ENCODE measurements around the gene RAB5B.
A peak's percentile ranks its signal among the peaks of the same experiment; 100 is the strongest.

Gene RAB5B

DNA sequence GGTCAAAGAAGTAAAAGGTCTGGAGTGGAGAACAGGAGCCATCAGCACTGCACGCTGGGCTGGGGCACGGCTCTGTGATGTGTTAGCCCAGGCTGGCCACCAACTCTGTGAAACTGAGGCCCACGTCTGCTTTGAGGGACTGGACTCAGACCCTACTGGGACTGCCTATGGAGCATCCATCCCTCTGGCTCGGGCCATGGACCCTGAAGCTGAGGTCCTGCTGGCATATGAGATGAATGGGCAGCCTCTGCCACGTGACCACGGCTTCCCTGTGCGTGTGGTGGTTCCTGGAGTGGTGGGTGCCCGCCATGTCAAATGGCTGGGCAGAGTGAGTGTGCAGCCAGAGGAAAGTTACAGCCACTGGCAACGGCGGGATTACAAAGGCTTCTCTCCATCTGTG is 30.3 kb downstream of the RAB5B start:
- Histone ChIP-seq H3K27me3 (ENCODE audit: low read depth, low read length) (no peaks in the 10 kb centered on the region), H3K9me3 (ENCODE audit: control insufficient read depth in 1 of 2, low read length in 2 of 2) (no peaks in the 10 kb centered on the region), H3K4me1 (ENCODE audit: control insufficient read depth in 1 of 2, insufficient read depth in 2 of 2, low read length in 2 of 2) (peaks cover 5 to 7% of the 10 kb centered on the region in 2 donors), H3K27ac (ENCODE audit: low read length) (no peak overlapping the region), H3K36me3 (ENCODE audit: control insufficient read depth in 1 of 2, insufficient read depth in 2 of 2, low read length in 2 of 2) (peaks cover 22 to 28% of the 10 kb centered on the region in 2 donors), H3K4me3 (ENCODE audit: low read depth in 1 of 2, low read length in 2 of 2) (no peak overlapping the region)

DNA sequence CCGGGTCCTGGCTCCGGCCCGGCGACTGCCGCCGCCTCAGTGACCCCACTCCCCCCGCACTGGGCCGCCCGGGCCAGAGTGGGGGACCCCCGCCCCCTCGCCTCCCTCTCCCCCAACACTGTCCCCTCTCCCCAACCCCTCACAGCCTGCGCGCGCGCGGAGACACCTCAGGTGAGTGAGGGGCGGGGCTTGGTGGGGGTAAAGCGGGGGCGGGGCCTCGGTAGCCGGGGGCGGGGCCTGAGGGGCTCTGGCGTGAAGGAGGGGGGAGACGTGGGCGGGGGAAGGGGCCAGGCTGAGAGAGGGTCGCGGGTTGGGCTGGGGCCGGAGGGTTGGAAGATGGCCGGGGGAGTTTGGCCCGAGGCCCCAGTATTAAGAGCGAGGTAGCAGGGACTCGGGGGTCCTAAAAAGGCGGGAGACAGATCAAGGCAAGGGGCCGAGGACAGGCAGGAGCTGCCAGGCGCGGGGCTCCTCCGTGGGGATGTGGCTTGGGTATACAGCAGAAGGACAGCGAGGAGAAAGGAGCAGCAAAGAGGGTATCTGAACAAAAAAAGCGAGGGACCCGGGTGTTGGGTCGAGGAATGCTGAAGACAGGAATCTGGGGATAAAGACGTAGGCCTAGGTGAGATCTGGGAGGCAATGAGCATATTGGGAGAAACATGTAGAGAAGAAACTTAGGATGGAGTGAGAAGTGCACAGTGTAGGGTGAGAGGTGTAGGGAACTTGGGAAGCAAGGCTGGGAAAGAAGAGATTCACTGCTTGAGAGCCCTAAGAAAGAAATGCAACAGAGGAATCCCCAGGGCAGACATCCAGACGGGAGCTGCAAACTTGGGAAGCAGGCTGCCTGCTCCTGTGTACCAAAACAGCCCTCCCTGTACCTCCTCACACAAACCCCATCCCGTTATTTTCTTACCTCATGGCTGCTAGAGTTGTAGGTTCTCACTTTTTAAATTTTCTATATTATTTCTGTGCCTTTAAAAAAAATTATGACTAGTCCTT is 34.0 kb downstream of the RAB5B start:
- peaks cover 5 to 7% of the 10 kb centered on the region in 2 donors for H3K4me1 ChIP-seq (ENCODE audit: control insufficient read depth in 1 of 2, insufficient read depth in 2 of 2, low read length in 2 of 2)
- H3K27ac ChIP-seq (ENCODE audit: low read length) = peak overlapping the region; percentile 72

DNA sequence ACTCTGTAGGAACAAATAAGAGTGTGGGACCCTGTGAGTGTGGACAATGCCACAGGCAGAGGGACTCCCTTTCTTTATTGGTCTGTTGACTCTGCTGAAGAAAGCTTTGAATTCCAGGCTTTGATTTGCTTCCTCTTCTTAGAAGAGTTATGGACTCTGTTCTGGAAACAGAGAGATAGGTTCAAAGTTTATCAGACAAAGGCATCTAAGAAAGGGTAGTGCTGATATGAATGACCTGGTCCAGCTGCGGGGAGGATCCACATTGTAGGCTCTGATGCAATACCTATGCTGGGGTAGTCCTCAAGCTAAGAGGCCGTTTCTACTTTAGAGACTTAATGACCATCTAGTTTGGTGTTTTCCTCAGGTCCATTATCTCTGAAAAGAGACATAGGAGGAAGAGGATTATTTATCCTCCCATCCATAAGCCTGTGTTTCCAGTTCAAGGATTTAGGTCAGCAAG is 36.3 kb downstream of the RAB5B start:
- Histone ChIP-seq H3K36me3 (ENCODE audit: control insufficient read depth in 1 of 2, insufficient read depth in 2 of 2, low read length in 2 of 2) (peaks cover 0 to 5% of the 10 kb centered on the region in 2 donors), H3K4me3 (ENCODE audit: low read depth in 1 of 2, low read length in 2 of 2) (no peak overlapping the region), H3K4me1 (ENCODE audit: control insufficient read depth in 1 of 2, insufficient read depth in 2 of 2, low read length in 2 of 2) (peaks cover 5 to 7% of the 10 kb centered on the region in 2 donors), H3K27me3 (ENCODE audit: low read depth, low read length) (no peaks in the 10 kb centered on the region), H3K27ac (ENCODE audit: low read length) (no peak overlapping the region), H3K9me3 (ENCODE audit: control insufficient read depth in 1 of 2, low read length in 2 of 2) (no peaks in the 10 kb centered on the region)

More for the DNA sequence above, 34.0 kb downstream of the RAB5B start:
- no peaks in the 10 kb centered on the region for H3K9me3 ChIP-seq (ENCODE audit: control insufficient read depth in 1 of 2, low read length in 2 of 2)
- H3K4me3 ChIP-seq (ENCODE audit: low read depth in 1 of 2, low read length in 2 of 2) = peak overlapping the region; percentile 73 to 82
- peaks cover 14 to 18% of the 10 kb centered on the region in 2 donors for H3K36me3 ChIP-seq (ENCODE audit: control insufficient read depth in 1 of 2, insufficient read depth in 2 of 2, low read length in 2 of 2)
- H3K27me3 ChIP-seq (ENCODE audit: low read depth, low read length) = no peaks in the 10 kb centered on the region

DNA sequence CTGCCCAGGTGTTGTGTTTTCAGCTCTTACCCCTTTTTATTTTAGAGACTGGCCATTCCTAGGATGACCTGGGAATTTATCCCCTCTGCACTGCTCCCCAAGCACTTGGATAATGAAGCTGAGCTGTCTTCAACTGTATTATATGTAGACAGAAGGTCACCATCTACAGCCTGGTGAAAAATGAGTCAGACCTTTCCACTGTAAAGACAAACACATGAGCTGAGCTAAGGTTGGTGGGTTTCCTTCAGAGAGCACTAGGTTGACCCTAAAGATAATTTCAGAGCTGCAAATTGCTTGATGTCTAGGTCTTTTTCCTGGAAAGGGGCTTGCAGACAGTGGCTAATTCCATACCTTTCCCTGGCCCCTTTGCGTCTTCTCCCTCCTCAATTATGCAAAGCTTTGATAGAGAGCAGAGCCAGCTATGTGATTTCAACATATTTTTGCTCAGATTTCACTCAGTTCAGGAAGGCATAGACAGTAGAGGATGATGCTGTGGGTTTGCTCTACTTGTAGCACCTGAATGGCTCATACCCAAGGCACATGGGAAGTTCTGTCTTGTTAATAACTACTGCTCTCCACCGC is 37.7 kb downstream of the RAB5B start:
- Histone ChIP-seq H3K27me3 (ENCODE audit: low read depth, low read length) (no peaks in the 10 kb centered on the region), H3K36me3 (ENCODE audit: control insufficient read depth in 1 of 2, insufficient read depth in 2 of 2, low read length in 2 of 2) (peaks cover 0 to 5% of the 10 kb centered on the region in 2 donors), H3K4me1 (ENCODE audit: control insufficient read depth in 1 of 2, insufficient read depth in 2 of 2, low read length in 2 of 2) (peaks cover 5 to 7% of the 10 kb centered on the region in 2 donors), H3K27ac (ENCODE audit: low read length) (no peak overlapping the region), H3K9me3 (ENCODE audit: control insufficient read depth in 1 of 2, low read length in 2 of 2) (no peaks in the 10 kb centered on the region), H3K4me3 (ENCODE audit: low read depth in 1 of 2, low read length in 2 of 2) (no peak overlapping the region)

DNA sequence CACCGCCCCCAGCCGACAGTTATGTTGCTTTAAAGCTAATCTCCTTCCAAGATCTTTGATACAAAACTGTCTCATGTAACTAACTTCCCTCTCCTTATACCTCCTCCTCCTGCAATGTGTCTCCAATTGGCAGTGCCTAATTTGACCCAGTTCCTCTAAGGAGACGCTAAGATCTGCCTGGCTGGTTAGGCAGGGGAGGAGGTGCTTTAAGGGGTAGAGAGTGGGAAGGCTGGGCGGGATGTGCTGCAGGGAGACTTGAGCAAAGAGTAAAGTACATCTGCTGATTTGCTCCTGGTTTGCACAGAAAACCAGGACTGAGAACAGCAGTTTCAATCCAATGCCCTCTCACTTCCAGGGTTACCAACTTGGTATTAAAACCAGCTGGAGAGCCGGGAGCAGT is 39.6 kb downstream of the RAB5B start:
- no peak overlapping the region for H3K27ac ChIP-seq (ENCODE audit: low read length)
- peaks cover 0 to 5% of the 10 kb centered on the region in 2 donors for H3K36me3 ChIP-seq (ENCODE audit: control insufficient read depth in 1 of 2, insufficient read depth in 2 of 2, low read length in 2 of 2)

DNA sequence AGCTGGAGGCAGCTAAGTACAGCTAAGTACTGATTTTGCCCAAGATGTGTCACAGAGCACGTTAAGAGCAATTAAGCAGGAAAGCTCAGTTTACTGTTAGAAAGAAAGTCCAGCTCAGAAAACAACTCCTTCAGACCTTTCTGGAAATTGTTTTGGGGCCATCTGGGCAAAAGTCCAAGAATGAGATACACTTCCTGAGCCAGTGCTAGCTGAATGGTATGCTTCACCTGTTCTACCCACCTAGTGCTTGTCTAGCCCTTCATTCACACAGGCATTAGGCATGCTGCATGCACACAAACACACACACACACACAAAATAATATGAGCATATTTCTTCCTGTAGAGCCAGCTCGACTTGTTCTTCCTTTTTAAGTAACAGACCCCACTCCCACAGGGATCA is 40.3 kb downstream of the RAB5B start:
- Histone ChIP-seq H3K36me3 (ENCODE audit: control insufficient read depth in 1 of 2, insufficient read depth in 2 of 2, low read length in 2 of 2) (peaks cover 0 to 5% of the 10 kb centered on the region in 2 donors), H3K9me3 (ENCODE audit: control insufficient read depth in 1 of 2, low read length in 2 of 2) (no peaks in the 10 kb centered on the region), H3K4me1 (ENCODE audit: control insufficient read depth in 1 of 2, insufficient read depth in 2 of 2, low read length in 2 of 2) (no peaks in the 10 kb centered on the region), H3K4me3 (ENCODE audit: low read depth in 1 of 2, low read length in 2 of 2) (no peak overlapping the region), H3K27me3 (ENCODE audit: low read depth, low read length) (no peaks in the 10 kb centered on the region), H3K27ac (ENCODE audit: low read length) (no peak overlapping the region)

More for the DNA sequence above, 39.6 kb downstream of the RAB5B start:
- Histone ChIP-seq H3K4me1 (ENCODE audit: control insufficient read depth in 1 of 2, insufficient read depth in 2 of 2, low read length in 2 of 2) (peaks cover 0 to under 1% of the 10 kb centered on the region in 2 donors), H3K27me3 (ENCODE audit: low read depth, low read length) (no peaks in the 10 kb centered on the region), H3K4me3 (ENCODE audit: low read depth in 1 of 2, low read length in 2 of 2) (no peak overlapping the region), H3K9me3 (ENCODE audit: control insufficient read depth in 1 of 2, low read length in 2 of 2) (no peaks in the 10 kb centered on the region)

DNA sequence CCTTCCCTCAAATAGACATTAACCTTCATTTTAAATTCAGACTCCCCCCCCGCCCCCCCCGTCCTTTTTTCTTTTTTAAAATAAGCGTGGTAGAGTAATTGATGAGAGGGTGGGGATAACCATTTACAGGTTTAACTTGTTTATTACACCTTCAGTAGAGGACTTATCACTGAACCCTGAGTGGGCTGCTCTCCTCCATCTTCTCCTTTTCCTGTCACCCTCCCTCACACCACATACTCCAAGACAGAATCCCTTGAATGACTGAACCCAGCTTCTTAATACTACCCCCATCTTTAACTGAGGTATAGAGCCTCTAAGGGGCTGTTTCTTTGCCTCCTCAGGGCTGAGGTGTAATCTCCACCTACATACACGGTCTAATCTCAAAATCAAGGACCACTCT is 43.3 kb downstream of the RAB5B start:
- peaks cover 2 to 22% of the 10 kb centered on the region in 2 donors for H3K4me1 ChIP-seq (ENCODE audit: control insufficient read depth in 1 of 2, insufficient read depth in 2 of 2, low read length in 2 of 2)
- no peak overlapping the region for H3K27ac ChIP-seq (ENCODE audit: low read length)
- H3K27me3 ChIP-seq (ENCODE audit: low read depth, low read length) = no peaks in the 10 kb centered on the region
- no peak overlapping the region for H3K4me3 ChIP-seq (ENCODE audit: low read depth in 1 of 2, low read length in 2 of 2)
- H3K36me3 ChIP-seq (ENCODE audit: control insufficient read depth in 1 of 2, insufficient read depth in 2 of 2, low read length in 2 of 2) = peaks cover 0 to 5% of the 10 kb centered on the region in 2 donors
- H3K9me3 ChIP-seq (ENCODE audit: control insufficient read depth in 1 of 2, low read length in 2 of 2) = no peaks in the 10 kb centered on the region

DNA sequence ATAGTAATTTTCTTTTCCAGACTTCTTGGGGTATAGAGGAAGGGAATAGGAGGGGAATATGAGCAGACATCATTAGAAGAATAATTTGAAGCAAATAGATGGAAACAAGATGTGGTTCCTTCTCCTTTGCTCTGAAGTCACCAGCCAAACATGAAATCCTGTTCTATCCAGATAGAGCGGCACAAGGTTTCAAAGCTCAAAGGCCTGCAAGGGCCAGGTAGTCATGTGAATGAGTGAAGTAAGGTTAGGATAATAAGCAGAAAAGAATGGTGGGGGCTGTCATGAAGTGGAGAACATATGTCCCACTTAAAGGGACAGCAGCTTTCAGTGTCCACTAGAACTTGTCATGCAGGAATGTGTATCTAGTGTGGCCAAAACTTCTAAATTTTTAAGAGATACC is 44.5 kb downstream of the RAB5B start:
- H3K9me3 ChIP-seq (ENCODE audit: control insufficient read depth in 1 of 2, low read length in 2 of 2) = no peaks in the 10 kb centered on the region
- H3K27ac ChIP-seq (ENCODE audit: low read length) = no peak overlapping the region
- peaks cover 4 to 23% of the 10 kb centered on the region in 2 donors for H3K4me1 ChIP-seq (ENCODE audit: control insufficient read depth in 1 of 2, insufficient read depth in 2 of 2, low read length in 2 of 2)

DNA sequence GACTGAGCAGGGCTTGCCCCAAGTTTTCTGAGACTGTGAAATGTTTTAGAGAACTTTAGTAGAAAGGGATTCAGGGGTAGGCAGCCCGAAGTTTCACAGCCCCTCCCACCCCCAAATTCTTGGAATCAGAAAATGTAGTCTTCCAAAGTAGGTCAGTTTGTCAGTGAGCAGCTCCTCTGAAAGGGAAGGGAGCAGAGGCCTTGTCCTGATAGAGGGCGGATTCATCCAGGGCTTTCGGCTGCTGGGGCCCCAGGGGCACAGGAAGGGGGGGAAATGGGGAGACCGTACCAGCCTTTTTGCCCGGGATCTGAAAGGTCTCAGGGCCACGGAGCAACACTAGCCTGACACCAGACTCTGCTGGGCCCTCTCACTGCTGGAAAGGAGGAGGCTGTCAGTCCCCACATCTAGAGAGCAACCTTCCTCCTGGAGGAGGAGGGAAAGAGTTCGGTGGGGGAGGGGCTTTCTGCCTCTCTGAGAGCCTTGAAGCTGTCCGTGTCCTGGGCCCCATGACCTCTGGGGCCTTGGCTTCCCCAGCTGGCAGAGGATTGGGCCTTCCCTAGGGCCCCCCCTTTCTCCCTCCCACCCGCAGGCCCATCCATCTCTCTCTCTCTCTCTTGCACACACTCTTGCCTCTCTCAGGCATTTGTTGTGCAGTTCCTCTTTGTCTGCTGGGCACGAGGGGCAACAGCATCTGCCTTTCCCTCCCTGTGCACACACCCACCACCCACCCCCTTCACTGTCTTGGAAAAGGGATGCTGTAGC is 46.7 kb downstream of the RAB5B start, which contains the start of gene IKZF4:
Gene IKZF4 (plus strand): TSS at position 621 of the 762 bp plus-strand sequence. CDS start 451 bp downstream, outside the sequence.
- H3K27ac ChIP-seq (ENCODE audit: low read length) = peak within 1 kb of the TSS; percentile 47
- peak within 1 kb of the TSS; percentile 48 to 55 for H3K4me3 ChIP-seq (ENCODE audit: low read depth in 1 of 2, low read length in 2 of 2)
- H3K9me3 ChIP-seq (ENCODE audit: control insufficient read depth in 1 of 2, low read length in 2 of 2) = no peaks in the 10 kb centered on the region
- peaks cover 4 to 23% of the 10 kb centered on the region in 2 donors for H3K4me1 ChIP-seq (ENCODE audit: control insufficient read depth in 1 of 2, insufficient read depth in 2 of 2, low read length in 2 of 2)
- peaks cover 8% of the 10 kb centered on the region in 2 donors for H3K36me3 ChIP-seq (ENCODE audit: control insufficient read depth in 1 of 2, insufficient read depth in 2 of 2, low read length in 2 of 2)
- H3K27me3 ChIP-seq (ENCODE audit: low read depth, low read length) = no peaks in the 10 kb centered on the region

More for the DNA sequence above, 44.5 kb downstream of the RAB5B start:
- peaks cover 0 to 5% of the 10 kb centered on the region in 2 donors for H3K36me3 ChIP-seq (ENCODE audit: control insufficient read depth in 1 of 2, insufficient read depth in 2 of 2, low read length in 2 of 2)
- H3K27me3 ChIP-seq (ENCODE audit: low read depth, low read length) = no peaks in the 10 kb centered on the region
- H3K4me3 ChIP-seq (ENCODE audit: low read depth in 1 of 2, low read length in 2 of 2) = no peak overlapping the region

DNA sequence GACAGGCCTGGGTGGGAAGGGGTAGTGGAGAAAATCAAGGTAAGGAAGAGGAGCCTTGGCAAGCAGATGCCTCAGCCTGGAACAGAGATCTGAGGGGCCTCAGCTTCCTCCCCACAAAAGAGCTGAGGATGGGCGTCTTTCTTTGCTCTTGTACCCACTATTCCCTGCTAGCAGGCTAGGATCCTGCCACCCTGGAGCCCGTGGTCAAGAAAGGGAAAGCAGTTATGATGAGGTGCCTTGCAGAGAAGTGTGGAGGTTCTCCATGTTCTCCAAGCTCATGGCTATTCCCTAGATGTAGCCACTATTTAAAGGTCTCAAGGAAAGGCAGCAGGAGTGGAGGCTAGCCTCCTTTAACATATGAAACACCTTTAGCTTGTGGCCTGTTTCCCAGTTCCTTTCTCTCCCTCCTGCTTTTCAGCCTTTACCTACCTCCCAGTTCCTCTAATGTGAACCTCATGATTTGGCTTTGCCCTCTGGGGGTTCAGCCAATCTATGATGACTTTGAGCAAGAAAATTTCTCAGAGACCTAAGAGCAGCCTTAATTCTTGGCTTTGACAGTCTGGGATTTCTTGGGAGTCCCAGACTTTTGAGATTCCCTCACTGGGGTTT is 48.1 kb downstream of the RAB5B start:
- peaks cover 13 to 16% of the 10 kb centered on the region in 2 donors for H3K36me3 ChIP-seq (ENCODE audit: control insufficient read depth in 1 of 2, insufficient read depth in 2 of 2, low read length in 2 of 2)
- peaks cover 4 to 23% of the 10 kb centered on the region in 2 donors for H3K4me1 ChIP-seq (ENCODE audit: control insufficient read depth in 1 of 2, insufficient read depth in 2 of 2, low read length in 2 of 2)
- no peaks in the 10 kb centered on the region for H3K9me3 ChIP-seq (ENCODE audit: control insufficient read depth in 1 of 2, low read length in 2 of 2)
- H3K4me3 ChIP-seq (ENCODE audit: low read depth in 1 of 2, low read length in 2 of 2) = peak overlapping the region; percentile 48 to 55
- no peaks in the 10 kb centered on the region for H3K27me3 ChIP-seq (ENCODE audit: low read depth, low read length)
- peak overlapping the region; percentile 47 for H3K27ac ChIP-seq (ENCODE audit: low read length)
